Stimulated activated effector memory CD8-positive, alpha-beta T cell treated with anti-CD3 and anti-CD28 coated beads, Interleukin-12 subunit alpha, Interleukin-12 subunit beta, amount 100 ng/mL, for 72 hours (primary cell): ENCODE results near the gene CPNE6.
A peak's percentile ranks its signal among the peaks of the same experiment; 100 is the strongest.

Experiments
- ATAC-seq: fragments of 150-1000 bp; cut with Tn5 transposase; 2 replicates; pipeline ENCODE4 v1.10.0; 2021
- DNase-seq, 2 donors: peaks; one replicate each; pipeline ENCODE4 v3.0.0; 2021 to 2022; ENCODE audit warnings: low spot score in 2 of 2
- H3K27ac Mint-ChIP-seq: one replicate; pipeline ENCODE4 v1.8.0; 2022; ENCODE audit warnings: mild to moderate bottlenecking, mixed read lengths
- H3K36me3 Mint-ChIP-seq: one replicate; pipeline ENCODE4 v1.8.0; 2022; ENCODE audit warnings: mild to moderate bottlenecking, mixed read lengths
- H3K4me1 Mint-ChIP-seq: one replicate; pipeline ENCODE4 v1.8.0; 2022; ENCODE audit warnings: mixed read lengths
- H3K4me3 Mint-ChIP-seq: one replicate; pipeline ENCODE4 v1.8.0; 2022; ENCODE audit warnings: mild to moderate bottlenecking, mixed read lengths
- H3K9me3 Mint-ChIP-seq: one replicate; pipeline ENCODE4 v1.8.0; 2022; ENCODE audit warnings: mixed read lengths

The CPNE6 gene

DNA sequence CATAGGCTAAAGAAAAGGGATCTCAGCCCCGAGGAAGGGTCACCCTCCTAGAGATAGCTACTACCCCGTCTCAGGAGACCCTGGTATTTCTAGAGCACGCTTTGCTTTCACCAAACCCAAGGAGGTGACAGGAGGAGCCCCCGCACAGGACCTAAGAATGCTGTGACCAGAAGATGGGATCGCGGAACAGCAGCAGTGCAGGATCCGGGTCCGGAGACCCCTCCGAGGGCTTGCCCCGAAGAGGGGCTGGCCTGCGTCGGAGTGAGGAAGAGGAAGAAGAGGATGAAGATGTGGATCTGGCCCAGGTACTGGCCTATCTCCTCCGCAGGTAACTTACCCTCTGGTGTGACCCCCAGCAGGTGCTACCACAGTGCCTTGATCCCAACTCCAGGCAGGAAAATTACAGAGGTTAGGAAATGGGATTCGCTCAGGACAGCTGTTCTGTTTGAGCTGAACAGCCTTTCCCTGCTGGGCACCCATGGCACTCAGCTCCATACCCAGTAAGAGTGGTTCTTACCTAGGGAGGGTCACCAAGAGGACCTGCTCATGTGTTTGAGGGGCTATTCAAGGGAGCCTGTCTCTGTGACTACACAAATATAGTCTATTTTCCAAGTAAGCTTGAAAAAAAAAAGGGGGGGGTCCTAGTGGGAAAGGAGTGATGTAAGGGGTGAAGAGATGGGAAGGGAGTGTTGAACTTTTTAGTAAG lies 44.2 kb downstream of the CPNE6 start:
- H3K4me3 Mint-ChIP-seq: peak overlapping the region; percentile 94

DNA sequence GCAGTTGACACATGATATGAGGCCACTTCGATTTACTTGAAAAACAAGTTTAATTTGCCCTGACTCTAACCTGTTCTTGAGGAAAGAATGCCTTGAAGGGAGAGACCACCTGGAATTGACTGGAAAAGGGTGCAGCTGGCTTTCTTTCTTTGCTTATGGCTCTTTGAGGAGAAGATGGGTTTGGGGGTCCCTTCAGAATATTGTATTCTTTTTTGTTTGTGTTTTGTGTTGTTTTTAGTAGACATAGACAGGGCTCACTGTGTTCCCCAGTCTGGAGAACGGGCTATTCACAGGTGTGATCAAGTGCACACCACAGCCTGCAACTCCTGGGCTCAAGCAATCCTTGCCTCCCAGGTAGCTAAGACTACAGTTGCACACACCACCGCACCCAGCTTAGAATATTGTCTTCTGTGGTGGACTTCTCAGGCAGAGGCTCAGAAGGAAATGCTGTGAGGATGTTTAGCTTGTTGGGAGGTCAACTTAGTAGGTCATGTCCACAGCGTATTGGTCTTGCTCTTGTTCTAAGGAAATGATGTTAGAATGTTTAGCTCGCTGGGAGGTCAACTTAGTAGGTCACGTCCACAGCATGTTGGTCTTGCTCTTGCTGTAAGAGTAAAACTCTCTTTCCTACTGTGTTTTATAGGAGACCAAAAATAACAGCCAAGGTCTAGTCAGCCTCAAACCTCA lies 44.9 kb downstream of the CPNE6 start:
- DNase-seq (no peak), ATAC-seq (no peak)
- H3K27ac Mint-ChIP-seq: peak overlapping the region; percentile 98
- H3K9me3 Mint-ChIP-seq: no peaks in the 10 kb centered on the region
- H3K4me3 Mint-ChIP-seq: peak overlapping the region; percentile 94
- H3K4me1 Mint-ChIP-seq: peaks cover 24% of the 10 kb centered on the region
- peaks cover 74% of the 10 kb centered on the region for H3K36me3 Mint-ChIP-seq

More for the DNA sequence above, 44.2 kb downstream of the CPNE6 start:
- ATAC-seq: no peak
- Mint-ChIP-seq H3K36me3 (peaks cover 68% of the 10 kb centered on the region), H3K9me3 (no peaks in the 10 kb centered on the region), H3K27ac (peak overlapping the region; percentile 98), H3K4me1 (peaks cover 24% of the 10 kb centered on the region)
- no peak for DNase-seq

DNA sequence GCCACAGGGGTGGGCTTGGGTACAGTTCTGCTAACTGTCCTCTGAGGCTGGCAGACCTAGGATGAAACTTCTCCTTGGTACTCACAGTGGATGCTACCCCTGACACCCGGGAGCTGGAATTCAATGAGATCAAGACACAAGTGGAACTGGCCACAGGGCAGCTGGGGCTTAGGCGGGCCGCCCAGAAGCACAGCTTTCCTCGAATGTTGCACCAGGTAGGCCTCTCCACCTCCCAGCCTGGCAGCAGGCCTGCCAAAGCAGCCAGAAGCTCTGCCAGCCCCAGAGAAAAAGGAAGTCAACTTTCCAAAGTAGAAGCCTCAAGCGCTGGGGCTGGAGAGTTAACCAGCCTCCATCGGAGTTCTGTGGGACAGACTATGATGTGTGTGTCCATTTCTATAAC lies 45.8 kb downstream of the CPNE6 start:
- H3K27ac Mint-ChIP-seq: peak overlapping the region; percentile 8
- no peak for ATAC-seq
- H3K4me3 Mint-ChIP-seq: no peak overlapping the region

DNA sequence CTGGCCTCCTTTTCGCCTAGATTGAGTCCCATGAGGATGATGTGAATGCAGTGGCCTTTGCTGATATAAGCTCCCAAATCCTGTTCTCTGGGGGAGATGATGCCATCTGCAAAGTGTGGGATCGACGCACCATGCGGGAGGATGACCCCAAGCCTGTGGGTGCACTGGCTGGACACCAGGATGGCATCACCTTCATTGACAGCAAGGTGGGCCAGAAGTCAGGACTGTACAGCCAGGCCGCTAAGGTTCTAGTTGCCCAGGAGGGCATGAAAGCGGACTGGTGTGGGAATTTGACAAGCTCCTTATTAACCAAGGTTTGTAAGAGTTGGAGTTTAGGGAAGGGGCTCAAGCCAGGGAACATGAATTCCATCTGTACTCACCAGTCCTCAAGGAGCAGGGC lies 48.3 kb downstream of the CPNE6 start:
- no peak overlapping the region for H3K4me3 Mint-ChIP-seq
- no peak for DNase-seq
- ATAC-seq: no peak
- H3K36me3 Mint-ChIP-seq: peaks cover 89% of the 10 kb centered on the region
- peak overlapping the region; percentile 8 for H3K27ac Mint-ChIP-seq
- H3K9me3 Mint-ChIP-seq: no peaks in the 10 kb centered on the region
- peaks cover 24% of the 10 kb centered on the region for H3K4me1 Mint-ChIP-seq

More for the DNA sequence above, 45.8 kb downstream of the CPNE6 start:
- Mint-ChIP-seq H3K4me1 (peaks cover 24% of the 10 kb centered on the region), H3K9me3 (no peaks in the 10 kb centered on the region), H3K36me3 (peaks cover 84% of the 10 kb centered on the region)
- no peak for DNase-seq

DNA sequence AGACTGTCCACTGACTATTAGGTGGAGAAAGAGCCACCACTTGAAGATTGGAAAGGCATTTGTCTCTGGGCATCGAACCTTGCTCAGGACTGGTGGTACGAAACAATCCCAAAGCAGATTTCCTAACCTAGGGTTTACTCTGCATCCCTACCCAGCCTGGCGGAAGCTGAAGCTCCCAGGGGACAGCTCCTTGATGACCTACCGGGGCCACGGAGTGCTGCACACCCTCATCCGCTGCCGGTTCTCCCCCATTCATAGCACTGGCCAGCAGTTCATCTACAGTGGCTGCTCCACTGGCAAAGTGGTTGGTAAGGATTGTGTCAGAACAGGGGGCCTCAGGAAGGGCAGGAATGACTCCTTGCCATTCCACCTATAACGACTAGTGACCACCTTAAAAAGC lies 49.8 kb downstream of the CPNE6 start:
- Mint-ChIP-seq H3K36me3 (peaks cover 80% of the 10 kb centered on the region), H3K9me3 (no peaks in the 10 kb centered on the region), H3K4me1 (peaks cover 13% of the 10 kb centered on the region), H3K4me3 (no peak overlapping the region), H3K27ac (no peak overlapping the region)
- no peak for DNase-seq
- ATAC-seq: no peak

DNA sequence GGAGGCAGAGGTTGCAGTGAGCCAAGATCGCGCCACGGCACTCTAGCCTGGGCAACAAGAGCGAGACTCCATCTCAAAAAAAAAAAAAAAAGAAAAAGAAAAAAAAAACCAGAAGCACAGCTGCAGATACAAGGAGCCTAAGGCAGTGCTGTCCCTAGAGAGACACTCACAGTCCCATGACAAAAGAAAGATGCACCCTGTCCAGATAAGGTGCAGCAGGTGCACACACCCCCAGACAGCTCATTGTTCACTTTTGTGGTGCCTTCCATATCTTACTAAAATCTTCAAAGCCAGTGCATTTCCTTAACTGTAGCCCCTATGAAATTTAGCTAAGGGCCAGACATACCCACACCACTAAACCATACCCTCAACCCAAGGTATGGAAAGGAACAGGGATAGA lies 51.1 kb downstream of the CPNE6 start:
- Mint-ChIP-seq H3K36me3 (peaks cover 68% of the 10 kb centered on the region), H3K4me1 (peaks cover 6% of the 10 kb centered on the region), H3K27ac (no peak overlapping the region), H3K9me3 (no peaks in the 10 kb centered on the region), H3K4me3 (no peak overlapping the region)
- ATAC-seq (no peak), DNase-seq (no peak)

DNA sequence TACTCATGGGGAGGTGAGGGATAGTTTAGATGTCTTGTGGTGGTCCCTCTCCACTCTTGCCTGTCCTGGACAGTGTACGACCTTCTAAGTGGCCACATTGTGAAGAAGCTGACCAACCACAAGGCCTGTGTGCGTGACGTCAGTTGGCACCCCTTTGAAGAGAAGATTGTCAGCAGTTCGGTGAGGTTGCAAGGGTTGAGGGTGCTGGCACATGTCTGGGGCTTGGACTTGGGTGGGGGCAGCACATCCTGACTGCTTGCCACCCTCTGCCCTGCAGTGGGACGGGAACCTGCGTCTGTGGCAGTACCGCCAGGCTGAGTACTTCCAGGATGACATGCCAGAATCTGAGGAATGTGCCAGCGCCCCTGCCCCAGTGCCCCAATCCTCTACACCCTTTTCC lies 51.5 kb downstream of the CPNE6 start:
- no peak overlapping the region for H3K27ac Mint-ChIP-seq

DNA sequence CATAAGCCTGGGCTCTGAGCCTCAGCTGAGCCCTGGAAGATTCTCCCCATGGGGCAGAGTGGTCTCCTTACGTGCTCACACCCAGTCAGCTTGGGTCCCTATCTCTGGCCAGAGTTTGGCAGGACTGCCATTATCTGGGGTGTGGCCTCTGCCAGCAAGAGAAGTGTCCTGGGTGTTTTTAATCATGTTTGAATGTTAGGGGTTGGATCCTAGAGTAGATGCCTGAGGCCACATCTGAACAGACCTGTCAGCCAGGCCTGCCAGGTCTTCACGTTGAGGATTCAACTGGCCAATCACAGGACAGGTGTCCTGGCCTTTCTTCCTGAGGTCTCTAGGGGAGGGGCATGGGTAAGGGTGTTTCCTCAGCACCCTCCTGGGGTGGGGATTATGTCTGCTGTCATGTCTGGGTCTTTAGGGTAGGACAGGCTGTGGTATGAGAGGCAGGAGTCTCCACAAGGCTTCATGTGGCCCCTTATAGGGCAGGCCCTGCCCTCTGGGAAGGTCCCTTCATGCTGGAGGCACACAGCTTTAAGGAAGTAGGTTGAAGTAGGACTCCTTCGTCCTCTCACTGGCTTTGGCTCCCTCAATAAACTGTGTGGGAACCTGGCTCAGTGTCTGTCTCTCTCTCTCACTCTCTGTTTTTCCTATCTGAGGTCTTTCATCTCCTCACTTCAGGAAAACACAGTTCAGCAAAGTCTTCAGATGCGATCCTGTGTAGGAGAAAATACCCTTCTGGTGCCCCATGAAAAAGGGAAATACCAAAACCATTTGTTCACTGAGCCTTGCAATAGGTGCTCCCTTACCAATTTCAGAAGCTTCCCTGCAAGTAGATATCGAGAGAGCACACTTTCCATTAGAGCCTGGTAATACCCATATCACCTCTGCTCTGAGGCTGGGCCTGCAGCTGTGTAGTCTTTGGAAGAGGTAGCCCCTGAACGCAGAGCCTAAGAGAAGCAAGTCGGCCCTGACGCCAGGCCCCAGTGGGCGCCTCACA lies 52.4 kb downstream of the CPNE6 start:
- Mint-ChIP-seq H3K4me1 (peaks cover 1% of the 10 kb centered on the region), H3K9me3 (no peaks in the 10 kb centered on the region), H3K36me3 (peaks cover 55% of the 10 kb centered on the region), H3K4me3 (no peak overlapping the region), H3K27ac (peak overlapping the region; percentile 56)
- ATAC-seq: peak; percentile 52
- no peak for DNase-seq

More for the DNA sequence above, 51.5 kb downstream of the CPNE6 start:
- peaks cover 64% of the 10 kb centered on the region for H3K36me3 Mint-ChIP-seq
- DNase-seq: no peak
- H3K4me1 Mint-ChIP-seq: peaks cover 6% of the 10 kb centered on the region
- H3K9me3 Mint-ChIP-seq: no peaks in the 10 kb centered on the region
- ATAC-seq: no peak
- H3K4me3 Mint-ChIP-seq: no peak overlapping the region

DNA sequence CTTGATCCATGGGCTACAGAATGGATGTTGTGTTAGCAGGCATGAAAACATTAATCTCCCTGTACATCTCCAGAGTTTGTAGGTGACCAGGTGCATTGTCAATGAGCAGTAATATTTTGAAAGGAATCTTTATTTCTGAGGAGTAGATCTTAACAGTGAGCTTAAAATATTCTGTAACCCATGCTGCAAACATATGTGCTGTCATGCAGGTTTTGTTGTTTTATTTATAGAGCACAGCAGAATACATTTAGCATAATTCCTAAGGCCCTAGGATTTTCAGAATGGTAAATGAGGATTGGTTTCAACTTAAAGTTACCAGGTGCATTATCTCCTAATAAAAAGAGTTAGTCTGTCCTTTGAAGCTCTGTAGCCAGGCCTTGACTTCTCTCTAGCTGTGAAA lies 55.6 kb downstream of the CPNE6 start:
- peaks cover 23% of the 10 kb centered on the region for H3K36me3 Mint-ChIP-seq
- peaks cover 4% of the 10 kb centered on the region for H3K4me1 Mint-ChIP-seq
- H3K9me3 Mint-ChIP-seq: no peaks in the 10 kb centered on the region
- DNase-seq (no peak), ATAC-seq (no peak)
- H3K27ac Mint-ChIP-seq: no peak overlapping the region
- no peak overlapping the region for H3K4me3 Mint-ChIP-seq

DNA sequence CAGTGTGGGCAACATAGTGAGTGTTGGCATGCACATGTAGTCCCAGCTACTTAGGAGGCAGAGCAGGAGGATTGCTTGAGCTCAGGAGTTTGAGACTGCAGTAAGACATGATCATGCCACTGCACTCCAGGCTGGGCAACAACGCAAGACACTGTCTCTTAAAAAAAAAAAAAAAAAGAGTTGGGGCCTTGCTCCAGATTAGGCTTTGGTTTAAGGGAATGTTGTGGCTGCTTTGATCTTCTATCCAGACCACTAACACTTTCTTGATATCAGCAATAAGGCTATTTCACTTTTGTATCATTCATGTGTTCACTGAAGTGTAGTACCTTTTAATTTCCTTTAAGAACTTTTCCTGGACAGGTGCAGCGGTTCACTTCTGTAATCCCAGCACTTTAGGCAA lies 56.3 kb downstream of the CPNE6 start:
- DNase-seq: no peak
- H3K27ac Mint-ChIP-seq: no peak overlapping the region
- H3K36me3 Mint-ChIP-seq: peaks cover 16% of the 10 kb centered on the region

More for the DNA sequence above, 56.3 kb downstream of the CPNE6 start:
- Mint-ChIP-seq H3K4me1 (peaks cover 11% of the 10 kb centered on the region), H3K9me3 (no peaks in the 10 kb centered on the region), H3K4me3 (no peak overlapping the region)
- ATAC-seq: no peak
